ENCODE measurements around the gene PAQR5.
"Not testable (repeated sequence)": the region's sequence is repeated elsewhere in the genome, so short reads cannot be mapped to it uniquely, and the experiment has no call there.

The PAQR5 gene

DNA sequence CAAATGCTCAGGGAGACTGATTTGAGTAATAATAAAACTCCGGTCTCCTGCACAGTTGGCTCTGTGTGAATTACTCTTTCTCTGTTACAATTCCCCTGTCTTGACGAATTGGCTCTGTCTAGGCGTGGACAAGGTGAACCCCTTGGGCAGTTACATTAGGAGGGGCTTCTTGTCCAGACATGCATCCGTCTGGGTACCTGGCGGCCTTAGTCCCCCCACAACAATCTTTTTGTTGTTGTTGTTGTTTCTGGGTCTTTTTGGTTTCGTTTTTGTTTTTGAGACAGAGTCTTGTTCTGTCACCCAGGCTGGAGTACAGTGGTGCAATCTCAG is 40.5 kb downstream of the PAQR5 start:
- not testable (repeated sequence) for H3K4me1 Mint-ChIP-seq (ENCODE audit: low read depth); H3K36me3 Mint-ChIP-seq (ENCODE audit: low read depth); H3K4me3 Mint-ChIP-seq; DNase-seq (ENCODE audit: low spot score); H3K27ac Mint-ChIP-seq; H3K9me3 Mint-ChIP-seq
- H3K27me3 Mint-ChIP-seq (ENCODE audit: low read depth), result peaks cover 10% of the 10 kb centered on the region

GRCh38 chr15:69340243-69340900 is 41.7 kb downstream of the PAQR5 start:
- DNase-seq (ENCODE audit: low spot score), result no peak
- H3K27ac Mint-ChIP-seq, result no peak overlapping the region
- no peaks in the 10 kb centered on the region for H3K36me3 Mint-ChIP-seq (ENCODE audit: low read depth)
- no peak overlapping the region for H3K4me3 Mint-ChIP-seq
- H3K9me3 Mint-ChIP-seq, result no peaks in the 10 kb centered on the region
- peaks cover 2% of the 10 kb centered on the region for H3K4me1 Mint-ChIP-seq (ENCODE audit: low read depth)
- peaks cover 12% of the 10 kb centered on the region for H3K27me3 Mint-ChIP-seq (ENCODE audit: low read depth)

GRCh38 chr15:69341356-69341755 is 42.6 kb downstream of the PAQR5 start:
- H3K27ac Mint-ChIP-seq, result no peak overlapping the region
- no peak for DNase-seq (ENCODE audit: low spot score)
- H3K4me3 Mint-ChIP-seq, result no peak overlapping the region
- H3K9me3 Mint-ChIP-seq, result no peaks in the 10 kb centered on the region
- no peaks in the 10 kb centered on the region for H3K36me3 Mint-ChIP-seq (ENCODE audit: low read depth)
- peaks cover 2% of the 10 kb centered on the region for H3K4me1 Mint-ChIP-seq (ENCODE audit: low read depth)
- H3K27me3 Mint-ChIP-seq (ENCODE audit: low read depth), result peaks cover 10% of the 10 kb centered on the region

DNA sequence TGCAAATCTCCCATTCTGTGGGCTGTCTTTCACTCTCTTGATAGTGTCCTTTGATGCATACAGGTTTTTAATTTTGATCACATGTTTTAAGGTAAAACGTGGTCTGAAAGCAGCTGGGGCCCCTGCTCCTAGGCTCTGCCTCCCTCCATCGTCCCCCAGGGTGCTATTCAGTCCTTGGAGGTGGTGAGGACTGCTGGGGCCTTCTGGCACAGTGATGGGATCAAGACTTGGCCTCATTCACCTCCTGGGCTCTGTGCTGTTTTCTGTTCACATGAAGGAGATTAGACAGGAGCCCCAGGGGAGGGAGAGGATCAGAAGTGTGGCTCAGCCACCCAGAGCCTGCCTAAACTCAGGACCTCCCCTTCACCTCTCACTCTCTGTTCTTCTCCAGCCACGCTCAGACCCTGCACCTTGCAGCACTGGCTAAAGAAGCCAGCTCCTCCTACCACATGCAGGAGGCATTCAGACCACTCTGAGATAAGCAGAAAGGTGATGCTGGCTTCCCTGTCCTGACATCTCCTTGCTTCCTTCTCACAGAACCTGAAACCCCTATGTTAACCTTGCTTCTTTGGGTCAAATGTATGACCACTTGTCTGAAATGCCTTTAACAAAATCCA is 43.9 kb downstream of the PAQR5 start:
- DNase-seq (ENCODE audit: low spot score), result no peak
- Mint-ChIP-seq H3K4me3 (no peak overlapping the region), H3K36me3 (ENCODE audit: low read depth) (no peaks in the 10 kb centered on the region), H3K9me3 (no peaks in the 10 kb centered on the region), H3K27ac (no peak overlapping the region), H3K4me1 (ENCODE audit: low read depth) (peaks cover 2% of the 10 kb centered on the region), H3K27me3 (ENCODE audit: low read depth) (peaks cover 8% of the 10 kb centered on the region)

DNA sequence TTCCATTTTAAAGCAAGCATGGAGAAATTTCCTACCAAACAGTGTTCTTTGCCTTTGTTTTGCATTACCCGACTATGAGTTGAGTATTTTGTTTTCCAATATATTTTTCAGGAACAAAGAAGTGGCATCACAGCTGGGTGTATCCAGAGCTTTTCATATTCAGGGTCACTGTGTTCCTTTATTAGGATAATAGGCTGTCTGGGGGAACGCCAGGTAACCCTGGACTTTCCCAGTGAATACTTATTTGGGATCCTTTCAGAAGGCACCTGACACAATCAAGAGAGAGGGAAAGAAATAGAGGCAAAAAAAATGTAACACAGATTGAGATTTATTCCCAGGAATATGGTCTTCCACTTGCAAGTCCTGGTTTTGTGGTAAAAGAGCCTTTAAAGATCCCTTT is 44.4 kb downstream of the PAQR5 start:
- H3K36me3 Mint-ChIP-seq (ENCODE audit: low read depth), result no peaks in the 10 kb centered on the region
- no peak for DNase-seq (ENCODE audit: low spot score)
- no peak overlapping the region for H3K27ac Mint-ChIP-seq
- H3K4me3 Mint-ChIP-seq, result no peak overlapping the region
- peaks cover 8% of the 10 kb centered on the region for H3K27me3 Mint-ChIP-seq (ENCODE audit: low read depth)
- no peaks in the 10 kb centered on the region for H3K9me3 Mint-ChIP-seq
- H3K4me1 Mint-ChIP-seq (ENCODE audit: low read depth), result peaks cover 2% of the 10 kb centered on the region

- no peak overlapping the region for H3K4me3 Mint-ChIP-seq
- H3K36me3 Mint-ChIP-seq (ENCODE audit: low read depth), result no peaks in the 10 kb centered on the region
- H3K27ac Mint-ChIP-seq, result no peak overlapping the region
- H3K4me1 Mint-ChIP-seq (ENCODE audit: low read depth), result peaks cover under 1% of the 10 kb centered on the region
- H3K9me3 Mint-ChIP-seq, result no peaks in the 10 kb centered on the region
- no peak for DNase-seq (ENCODE audit: low spot score)
- peaks cover 8% of the 10 kb centered on the region for H3K27me3 Mint-ChIP-seq (ENCODE audit: low read depth)
Observed at GRCh38 chr15:69344238-69344637, 45.5 kb downstream of the PAQR5 start.

DNA sequence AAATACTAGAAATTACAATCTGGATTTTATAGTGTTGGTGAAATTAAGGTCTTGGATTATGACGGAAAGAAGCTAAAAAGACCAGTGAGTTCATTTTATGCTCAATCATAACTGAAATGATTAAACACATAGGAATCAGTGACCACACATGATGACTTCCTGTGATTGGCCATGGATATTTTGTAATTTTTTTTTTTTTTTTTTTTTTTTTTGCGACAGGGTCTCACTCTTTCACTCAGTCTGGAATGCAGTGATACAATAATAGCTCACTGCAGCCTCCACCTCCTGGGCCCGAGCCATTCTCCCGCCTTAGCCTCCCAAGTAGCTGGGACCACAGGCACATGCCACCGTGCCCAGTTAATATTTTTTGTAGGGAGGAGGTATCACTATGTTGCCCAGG is 47.4 kb downstream of the PAQR5 start:
- Mint-ChIP-seq H3K27ac (no peak overlapping the region), H3K27me3 (ENCODE audit: low read depth) (peaks cover 8% of the 10 kb centered on the region), H3K4me1 (ENCODE audit: low read depth) (no peaks in the 10 kb centered on the region), H3K4me3 (no peak overlapping the region), H3K36me3 (ENCODE audit: low read depth) (no peaks in the 10 kb centered on the region), H3K9me3 (no peaks in the 10 kb centered on the region)
- no peak for DNase-seq (ENCODE audit: low spot score)

GRCh38 chr15:69351333-69351732 is 52.6 kb downstream of the PAQR5 start:
- H3K27me3 Mint-ChIP-seq (ENCODE audit: low read depth), result peaks cover 5% of the 10 kb centered on the region
- no peak overlapping the region for H3K4me3 Mint-ChIP-seq
- no peak for DNase-seq (ENCODE audit: low spot score)
- no peaks in the 10 kb centered on the region for H3K4me1 Mint-ChIP-seq (ENCODE audit: low read depth)
- H3K36me3 Mint-ChIP-seq (ENCODE audit: low read depth), result no peaks in the 10 kb centered on the region
- no peaks in the 10 kb centered on the region for H3K9me3 Mint-ChIP-seq
- H3K27ac Mint-ChIP-seq, result no peak overlapping the region

- Mint-ChIP-seq H3K27ac (no peak overlapping the region), H3K4me1 (ENCODE audit: low read depth) (no peaks in the 10 kb centered on the region), H3K27me3 (ENCODE audit: low read depth) (peaks cover 5% of the 10 kb centered on the region), H3K36me3 (ENCODE audit: low read depth) (no peaks in the 10 kb centered on the region), H3K4me3 (no peak overlapping the region), H3K9me3 (no peaks in the 10 kb centered on the region)
- no peak for DNase-seq (ENCODE audit: low spot score)
Observed at GRCh38 chr15:69351884-69352283, 53.2 kb downstream of the PAQR5 start.

DNA sequence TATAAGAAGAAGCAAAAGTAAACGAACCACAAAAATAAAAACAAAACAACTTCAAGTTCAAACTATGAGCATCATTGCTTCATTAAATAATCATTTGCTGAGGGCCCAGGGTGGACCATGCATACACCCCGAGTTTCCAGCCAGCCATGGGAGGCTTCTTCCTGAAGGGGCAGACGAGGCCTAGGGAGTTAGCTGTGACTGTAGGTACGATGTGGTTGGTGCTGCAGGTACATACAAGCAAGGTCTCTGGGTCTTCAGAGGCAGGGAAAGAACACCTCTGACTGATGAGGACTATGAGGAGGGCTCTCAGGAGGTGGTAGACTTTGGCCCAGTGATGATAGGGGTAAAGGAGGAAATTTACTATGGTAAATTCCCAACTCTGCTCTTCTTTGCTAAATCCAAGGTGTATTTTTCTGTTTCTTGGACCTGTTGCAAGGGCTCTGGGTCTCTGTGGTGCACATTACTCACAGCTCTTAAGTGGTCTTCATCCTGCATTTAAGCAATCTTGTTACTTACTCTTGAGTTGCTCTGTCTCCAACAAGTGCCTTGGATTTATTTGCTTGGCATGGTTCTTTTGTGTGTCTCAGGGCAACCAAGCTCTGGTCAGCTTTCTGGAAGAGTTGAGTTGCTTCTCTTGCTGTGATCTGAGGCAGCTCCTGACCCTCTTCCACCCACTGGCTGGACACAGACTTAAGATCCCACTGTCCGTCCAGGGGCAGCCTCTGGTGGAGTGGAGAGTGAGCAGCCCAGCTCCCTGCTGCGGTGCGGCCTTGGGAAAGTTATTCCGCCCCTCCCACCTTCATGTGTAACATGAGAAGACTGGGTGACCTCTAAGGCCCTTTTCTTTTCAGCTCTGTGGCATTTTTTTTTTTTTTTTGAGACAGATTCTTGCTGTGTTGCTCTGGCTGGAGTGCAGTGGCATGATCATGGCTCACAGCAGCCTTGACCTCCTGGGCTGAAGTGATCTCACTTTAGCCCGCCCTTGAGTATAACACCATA is 59.4 kb downstream of the PAQR5 start:
- Mint-ChIP-seq H3K36me3 (ENCODE audit: low read depth) (no peaks in the 10 kb centered on the region), H3K9me3 (no peaks in the 10 kb centered on the region), H3K4me1 (ENCODE audit: low read depth) (no peaks in the 10 kb centered on the region), H3K27ac (no peak overlapping the region), H3K27me3 (ENCODE audit: low read depth) (peaks cover 12% of the 10 kb centered on the region), H3K4me3 (no peak overlapping the region)
- DNase-seq (ENCODE audit: low spot score), result no peak

DNA sequence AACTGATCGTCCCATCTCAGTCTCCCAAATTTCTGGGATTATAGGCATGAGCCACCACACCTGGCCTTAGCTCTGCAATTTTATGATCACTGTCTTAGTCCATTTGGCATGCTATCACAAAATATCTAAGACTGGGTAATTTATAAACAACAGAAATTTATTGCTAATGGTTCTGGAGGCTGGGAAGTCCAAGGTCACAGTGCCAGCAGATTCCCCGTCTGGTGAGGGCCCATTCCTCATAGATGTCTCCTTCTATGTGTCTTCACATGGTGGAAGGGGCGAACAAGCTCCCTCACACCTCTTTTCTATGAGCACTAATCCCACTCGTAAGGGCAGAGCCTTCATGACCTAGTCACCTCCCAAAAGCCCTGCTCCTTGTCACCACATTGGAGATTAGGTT is 60.1 kb downstream of the PAQR5 start:
- H3K4me3 Mint-ChIP-seq, result no peak overlapping the region
- H3K36me3 Mint-ChIP-seq (ENCODE audit: low read depth), result no peaks in the 10 kb centered on the region
- no peak for DNase-seq (ENCODE audit: low spot score)
- H3K9me3 Mint-ChIP-seq, result no peaks in the 10 kb centered on the region
- no peaks in the 10 kb centered on the region for H3K4me1 Mint-ChIP-seq (ENCODE audit: low read depth)
- no peak overlapping the region for H3K27ac Mint-ChIP-seq
- peaks cover 12% of the 10 kb centered on the region for H3K27me3 Mint-ChIP-seq (ENCODE audit: low read depth)

DNA sequence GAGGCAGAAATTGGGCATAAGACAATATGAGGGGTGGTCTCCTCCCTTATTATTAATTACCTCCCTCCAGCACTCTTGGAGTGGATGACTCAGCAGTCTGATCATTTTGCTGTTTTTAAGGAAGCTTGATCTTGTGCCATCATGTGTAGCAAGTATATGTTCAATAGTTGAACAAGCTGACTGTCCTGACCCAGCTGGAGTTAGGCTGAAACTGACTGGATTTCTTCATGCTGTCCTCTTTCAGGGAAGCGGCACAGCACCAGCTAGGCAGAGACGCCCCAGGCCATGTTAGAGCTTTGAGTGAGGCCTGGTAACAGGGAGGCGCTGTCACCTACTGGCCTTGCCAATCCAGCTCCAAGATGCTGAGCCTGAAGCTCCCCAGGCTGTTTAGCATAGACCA is 61.0 kb downstream of the PAQR5 start:
- no peaks in the 10 kb centered on the region for H3K36me3 Mint-ChIP-seq (ENCODE audit: low read depth)
- H3K27ac Mint-ChIP-seq, result no peak overlapping the region
- peaks cover 12% of the 10 kb centered on the region for H3K27me3 Mint-ChIP-seq (ENCODE audit: low read depth)
- no peak for DNase-seq (ENCODE audit: low spot score)
- H3K4me1 Mint-ChIP-seq (ENCODE audit: low read depth), result no peaks in the 10 kb centered on the region
- H3K4me3 Mint-ChIP-seq, result no peak overlapping the region
- no peaks in the 10 kb centered on the region for H3K9me3 Mint-ChIP-seq

- Mint-ChIP-seq H3K27me3 (ENCODE audit: low read depth) (peaks cover 9% of the 10 kb centered on the region), H3K4me1 (ENCODE audit: low read depth) (no peaks in the 10 kb centered on the region), H3K9me3 (no peaks in the 10 kb centered on the region), H3K36me3 (ENCODE audit: low read depth) (no peaks in the 10 kb centered on the region), H3K4me3 (no peak overlapping the region), H3K27ac (no peak overlapping the region)
- DNase-seq (ENCODE audit: low spot score), result no peak
Observed at GRCh38 chr15:69360642-69361041, 61.9 kb downstream of the PAQR5 start.

DNA sequence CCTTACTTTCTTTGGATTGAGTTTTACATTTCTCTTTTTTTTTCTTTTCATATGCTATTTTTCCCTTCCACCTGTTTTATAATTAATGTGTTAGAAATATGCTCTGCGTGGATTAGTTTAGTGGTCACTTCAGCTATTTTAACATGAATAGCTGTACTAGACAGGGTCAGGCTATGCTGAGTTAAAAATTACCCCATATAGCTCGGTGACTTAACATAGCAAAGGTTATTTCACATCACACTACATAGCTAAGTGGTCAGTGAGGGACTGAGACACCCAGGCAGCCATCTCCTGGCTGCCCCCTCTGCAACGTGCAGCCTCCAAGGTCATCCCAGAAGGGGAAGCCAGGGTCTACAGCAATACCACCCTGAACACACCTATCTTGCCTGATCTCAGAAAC is 68.5 kb downstream of the PAQR5 start:
- Mint-ChIP-seq H3K36me3 (ENCODE audit: low read depth) (no peaks in the 10 kb centered on the region), H3K4me3 (no peak overlapping the region), H3K4me1 (ENCODE audit: low read depth) (no peaks in the 10 kb centered on the region), H3K9me3 (no peaks in the 10 kb centered on the region), H3K27ac (no peak overlapping the region), H3K27me3 (ENCODE audit: low read depth) (peaks cover 19% of the 10 kb centered on the region)
- DNase-seq (ENCODE audit: low spot score), result no peak
